A549 (cell line): ENCODE measurements around the gene KRTAP12-1. TPM values are rescaled to one million over a fixed set of nuclear protein-coding genes. Genes with fewer than 3 reads are reported as not detected.

ENCODE experiments used
- ATAC-seq, 2 experiments: fragments of 200-7000 bp in 1 of 2; fragments of >200 bp in 1 of 2; cut with Nextera tagmentation in 1 of 2; cut with Tn5 transposase in 1 of 2; 3 replicates each; pipeline versions ENCODE4 v1.8.0 to v1.9.1; 2018 to 2020; ENCODE audit warnings: mild to moderate bottlenecking in 1 of 2, moderate library complexity in 1 of 2
- CTCF ChIA-PET: fragments of 300-600 bp; sonication (Branson Sonifier 250); formaldehyde crosslinking; extraction: SDS; loops from one replicate; lab custom pipeline; 2021; ENCODE audit warnings: antibody characterized with exemption, inconsistent platforms; lab: Yijun Ruan, JAX
- POLR2A ChIA-PET: fragments of 350-600 bp; formaldehyde crosslinking; extraction: SDS; loops from one replicate; lab custom pipeline; 2021; ENCODE audit warnings: antibody characterized with exemption, inconsistent platforms; lab: Yijun Ruan, JAX
- DNase-seq, 2 experiments: peaks; one replicate each; pipeline versions ENCODE4 v3.0.0 to v3.0.0-alpha.2; 2011 to 2016; ENCODE audit warnings: low read depth in 1 of 2, low spot score in 1 of 2
- FAIRE-seq: peaks from 2 replicates; lab custom pipeline; 2011; peaks lifted over from hg19 to GRCh38; lab: Jason Lieb, UNC
- H3K27ac ChIP-seq, 2 experiments: fragments of >200 bp; sonication (Bioruptor Twin); formaldehyde crosslinking; 3 replicates each; pipeline ENCODE4 v1.5.1; 2016 to 2017
- H3K4me1 ChIP-seq: fragments of >200 bp; sonication (Bioruptor Twin); formaldehyde crosslinking; 3 replicates; pipeline ENCODE4 v1.6.1; 2016
- H3K4me2 ChIP-seq: fragments of >200 bp; sonication (Bioruptor Twin); formaldehyde crosslinking; 3 replicates; pipeline ENCODE4 v1.6.1; 2016
- H3K4me3 ChIP-seq: fragments of >200 bp; sonication (Bioruptor Twin); formaldehyde crosslinking; 3 replicates; pipeline ENCODE4 v1.5.1; 2016
- H3K9me3 ChIP-seq: fragments of >200 bp; sonication (Bioruptor Twin); formaldehyde crosslinking; 3 replicates; pipeline ENCODE4 v1.6.1; 2016
- BHLHE40 ChIP-seq: IDR thresholded peaks from 2 replicates; pipeline ENCODE4 v1.6.1; 2012; ENCODE audit warnings: low read depth, low read length, inconsistent platforms
- CBX2 ChIP-seq: fragments of 200-600 bp; sonication (generic); IDR thresholded peaks from 2 replicates; pipeline ENCODE4 v1.6.1; 2016; ENCODE audit warnings: low read depth, mild to moderate bottlenecking, borderline replicate concordance
- EHMT2 ChIP-seq: fragments of 200-600 bp; sonication (generic); IDR thresholded peaks from 2 replicates; pipeline ENCODE4 v1.6.1; 2016; ENCODE audit warnings: antibody characterized with exemption, low read depth, mild to moderate bottlenecking, moderate library complexity
- FOXS1 ChIP-seq: fragments of 250-450 bp; sonication (Bioruptor Pico); IDR thresholded peaks from 2 replicates; pipeline ENCODE4 v1.5.0; 2020; ENCODE audit warnings: mild to moderate bottlenecking, moderate library complexity
- GATA3 ChIP-seq: IDR thresholded peaks from 2 replicates; pipeline ENCODE4 v1.6.1; 2012; ENCODE audit warnings: borderline replicate concordance
- HOXA7 ChIP-seq: fragments of 250-450 bp; sonication (Bioruptor Pico); IDR thresholded peaks from 2 replicates; pipeline ENCODE4 v1.5.0; 2020; ENCODE audit warnings: mild to moderate bottlenecking, moderate library complexity
- JUN ChIP-seq, 2 experiments: fragments of >200 bp; sonication (Bioruptor Twin); formaldehyde crosslinking; IDR thresholded peaks; 2 replicates in 1 of 2; 3 replicates in 1 of 2; pipeline ENCODE4 v1.6.1; 2016 to 2017
- KDM5A ChIP-seq: fragments of 200-600 bp; sonication (generic); IDR thresholded peaks from 2 replicates; pipeline ENCODE4 v1.6.1; 2016; ENCODE audit warnings: antibody characterized with exemption, mild to moderate bottlenecking
- NPAS2 ChIP-seq: fragments of 250-450 bp; sonication (Bioruptor Pico); IDR thresholded peaks from 2 replicates; pipeline ENCODE4 v1.8.0; 2022; ENCODE audit warnings: mild to moderate bottlenecking, moderate library complexity, borderline replicate concordance
- NR3C1 ChIP-seq: fragments of >200 bp; sonication (Bioruptor Twin); formaldehyde crosslinking; IDR thresholded peaks from 3 replicates; pipeline ENCODE4 v1.6.1; 2017
- RFX5 ChIP-seq: fragments of 450-650 bp; IDR thresholded peaks from 2 replicates; pipeline ENCODE4 v1.7.1; 2014; ENCODE audit warnings: antibody characterized with exemption, mild to moderate bottlenecking, moderate library complexity
- RNF2 ChIP-seq: fragments of 200-600 bp; sonication (generic); IDR thresholded peaks from 2 replicates; pipeline ENCODE4 v1.6.1; 2016; ENCODE audit warnings: low read depth, mild to moderate bottlenecking, antibody characterized with exemption, moderate library complexity, borderline replicate concordance
- SMC3 ChIP-seq: fragments of >200 bp; sonication (Bioruptor Twin); formaldehyde crosslinking; IDR thresholded peaks from 3 replicates; pipeline ENCODE4 v1.6.1; 2018; ENCODE audit warnings: inconsistent platforms
- TP53 ChIP-seq: fragments of 250-450 bp; sonication (Bioruptor Pico); IDR thresholded peaks from 2 replicates; pipeline ENCODE4 v1.5.0; 2021; ENCODE audit warnings: mild to moderate bottlenecking, moderate library complexity
- ZFP36 ChIP-seq: fragments of 450-650 bp; IDR thresholded peaks from 2 replicates; pipeline ENCODE4 v1.6.1; 2014; ENCODE audit warnings: borderline replicate concordance; ENCODE audit not compliant: partially characterized antibody
- WGBS: methylation state at CpG from one replicate; pipeline ENCODE4 v1.1.6; 2017; ENCODE audit errors: missing lambda C conversion rate; 5-methylcytosine and 5-hydroxymethylcytosine counted together
- polyA plus RNA-seq, 4 experiments: library from polyadenylated mRNA; depleted of rRNA in 3 of 4; stranded (reverse); fragments of >200 nt; fragmentation: RNase III in 1 of 4; extraction: RNeasy Plus Mini Kit Qiagen cat#74134 plus additional on column Dnase treatment in 1 of 4; gene quantifications; 2 replicates in 3 of 4; 3 replicates in 1 of 4; pipeline ENCODE4 v1.2.3, GENCODE V29; 2011 to 2017
- TF ChIP-seq, protein P1 (sequence below): fragments of 250-450 bp; sonication (Bioruptor Pico); IDR thresholded peaks from 2 replicates; pipeline ENCODE4 v1.5.0; 2020; ENCODE audit warnings: low read depth, mild to moderate bottlenecking, moderate library complexity
- TF ChIP-seq, protein P2 (sequence below): fragments of >200 bp; sonication (Bioruptor Twin); formaldehyde crosslinking; IDR thresholded peaks from 3 replicates; pipeline ENCODE4 v1.6.1; 2016
- TF ChIP-seq, protein P3 (sequence below): IDR thresholded peaks from 2 replicates; pipeline ENCODE4 v1.6.1; 2012
- TF ChIP-seq, protein P4 (sequence below): fragments of 250-450 bp; sonication (Bioruptor Pico); IDR thresholded peaks from 2 replicates; pipeline ENCODE4 v1.5.0; 2021; ENCODE audit warnings: mild to moderate bottlenecking, moderate library complexity, borderline replicate concordance
- TF ChIP-seq, protein P5 (sequence below): fragments of >200 bp; sonication (Bioruptor Twin); formaldehyde crosslinking; IDR thresholded peaks from 2 replicates; pipeline ENCODE4 v1.6.1; 2016
- TF ChIP-seq, protein P6 (sequence below): IDR thresholded peaks from 2 replicates; pipeline ENCODE4 v1.6.1; 2012
- TF ChIP-seq, protein P7 (sequence below): fragments of 150-350 bp; IDR thresholded peaks from 2 replicates; pipeline ENCODE4 v1.6.1; 2014; ENCODE audit warnings: low read depth, mild to moderate bottlenecking, low read length

KRTAP12-1 gene
- polyA plus RNA-seq, 2 of the 4 experiments (the other 2 are of a cell fraction) = not detected

DNA sequence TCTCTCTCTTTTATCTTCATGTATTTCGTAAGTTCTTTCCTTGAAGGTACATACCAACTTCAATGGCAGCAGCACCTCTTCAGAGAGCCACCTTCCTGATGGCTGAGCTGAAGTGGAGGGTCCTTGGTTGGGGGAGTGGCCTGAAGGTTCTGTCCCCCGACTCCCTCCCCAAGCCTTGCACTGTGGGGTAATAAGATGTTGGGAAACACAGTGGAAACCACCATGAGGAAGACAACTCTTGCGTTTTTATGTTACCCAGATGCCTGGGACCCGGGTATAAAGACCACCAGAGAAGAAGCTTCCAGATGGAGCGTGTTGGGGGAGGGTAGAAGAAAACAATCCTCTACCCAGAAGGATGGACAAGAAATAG lies 23.4 kb downstream of the KRTAP12-1 start:
- Histone ChIP-seq H3K4me2 (no peak overlapping the region), H3K27ac (no peak overlapping the region), H3K9me3 (peaks cover 2% of the 10 kb centered on the region; the same call in 1 of the 3 replicates), H3K4me3 (no peak overlapping the region), H3K4me1 (no peaks in the 10 kb centered on the region)
- TF ChIP-seq FOXS1 (CRISPR knock-in tag) = no peak
- POLR2A ChIA-PET = no interaction called here
- no peak for ATAC-seq
- WGBS = 16% methylated on average over 4 of the region's 5 CpGs
- CTCF ChIA-PET = no interaction called here
- DNase-seq = no peak
- FAIRE-seq = no peak

DNA sequence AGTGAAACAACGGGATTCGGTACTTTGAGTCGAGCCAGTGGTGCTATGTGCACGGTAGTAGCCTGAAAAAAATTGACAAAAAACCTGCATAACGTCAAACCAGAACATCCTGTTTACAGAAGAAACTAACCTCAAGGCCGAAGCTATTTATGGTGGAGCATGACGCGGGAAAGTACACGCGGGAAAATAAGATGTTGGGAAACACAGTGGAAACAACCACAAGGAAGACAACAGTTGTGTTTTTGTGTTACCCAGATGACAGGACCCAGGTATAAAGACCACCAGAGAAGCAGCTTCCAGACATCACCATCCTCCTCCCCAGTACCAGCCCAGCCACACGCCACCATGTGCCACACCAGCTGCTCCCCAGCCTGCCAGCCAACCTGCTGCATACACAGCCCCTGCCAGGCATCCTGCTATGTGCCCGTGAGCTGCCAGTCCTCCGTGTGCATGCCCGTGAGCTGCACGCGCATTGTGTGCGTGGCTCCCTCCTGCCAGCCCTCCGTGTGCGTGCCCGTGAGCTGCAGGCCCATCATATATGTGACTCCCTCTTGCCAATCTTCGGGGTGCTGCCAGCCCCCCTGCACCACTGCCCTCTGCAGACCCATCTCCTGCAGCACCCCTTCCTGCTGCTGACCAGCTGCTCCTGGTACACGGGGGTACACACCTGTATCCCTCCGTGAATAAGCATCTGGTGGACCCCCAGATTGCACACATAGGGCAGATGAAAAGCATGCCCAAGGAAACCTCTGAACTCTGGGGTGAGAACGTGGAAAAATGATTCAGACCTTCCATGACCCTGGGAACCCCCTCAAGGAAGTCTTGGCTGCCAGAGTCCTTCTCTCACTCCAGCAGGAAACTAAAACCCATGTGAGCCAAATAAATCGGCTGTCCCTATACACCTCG lies 24.1 kb downstream of the KRTAP12-1 start, which contains the start of gene KRTAP12-3:
Gene KRTAP12-3, plus strand, starts transcription at position 298 of the 906 bp plus-strand sequence. Its CDS starts 48 bp downstream, at position 346.
- ChIA-PET CTCF (no interaction called here), POLR2A (no interaction called here)
- no peak for DNase-seq
- 52% methylated on average over 25 of the region's 26 CpGs for whole genome bisulfite sequencing
- no peaks in the 10 kb centered on the region for H3K9me3 ChIP-seq
- no peak for ATAC-seq
- no peaks in the 10 kb centered on the region for H3K4me1 ChIP-seq
- TF ChIP-seq RFX5 (no peak), SMC3 (no peak)
- TF ChIP-seq, protein P1, sequence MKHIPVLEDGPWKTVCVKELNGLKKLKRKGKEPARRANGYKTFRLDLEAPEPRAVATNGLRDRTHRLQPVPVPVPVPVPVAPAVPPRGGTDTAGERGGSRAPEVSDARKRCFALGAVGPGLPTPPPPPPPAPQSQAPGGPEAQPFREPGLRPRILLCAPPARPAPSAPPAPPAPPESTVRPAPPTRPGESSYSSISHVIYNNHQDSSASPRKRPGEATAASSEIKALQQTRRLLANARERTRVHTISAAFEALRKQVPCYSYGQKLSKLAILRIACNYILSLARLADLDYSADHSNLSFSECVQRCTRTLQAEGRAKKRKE (CRISPR knock-in tag) = no peak
- FAIRE-seq = no peak
- no peak within 1 kb of the TSS for H3K4me3 ChIP-seq
- no peak within 1 kb of the TSS for H3K4me2 ChIP-seq
- no peak within 1 kb of the TSS for H3K27ac ChIP-seq

DNA sequence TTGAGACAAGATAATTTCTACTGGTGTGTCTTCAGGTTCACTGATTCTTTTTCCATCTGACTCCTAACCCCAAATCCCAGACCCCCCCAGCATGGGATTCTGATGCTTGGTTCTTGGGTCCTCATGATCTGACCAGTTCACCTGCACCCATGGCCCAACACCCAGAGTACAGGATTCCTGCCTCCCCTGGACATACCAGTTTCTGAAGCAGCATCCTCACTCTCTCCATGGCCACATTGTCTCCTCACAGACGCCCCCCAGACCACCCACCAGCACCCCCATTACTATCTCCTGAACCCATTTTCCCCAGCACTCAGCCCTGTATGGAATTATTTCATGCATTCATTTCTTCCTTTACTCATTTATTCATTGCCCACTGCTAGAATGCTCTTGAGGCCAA lies 25.1 kb downstream of the KRTAP12-1 start:
- POLR2A ChIA-PET = no interaction called here
- TF ChIP-seq HOXA7 (CRISPR knock-in tag) (no peak), NR3C1 (no peak), GATA3 (no peak), ZFP36 (no peak), EHMT2 (no peak), CBX2 (no peak), KDM5A (no peak), NPAS2 (CRISPR knock-in tag) (no peak), RNF2 (no peak), BHLHE40 (no peak), RFX5 (no peak), JUN (IDR thresholded peaks at IDR 0.05) (no peak), TP53 (CRISPR knock-in tag) (no peak)
- TF ChIP-seq, protein P2, sequence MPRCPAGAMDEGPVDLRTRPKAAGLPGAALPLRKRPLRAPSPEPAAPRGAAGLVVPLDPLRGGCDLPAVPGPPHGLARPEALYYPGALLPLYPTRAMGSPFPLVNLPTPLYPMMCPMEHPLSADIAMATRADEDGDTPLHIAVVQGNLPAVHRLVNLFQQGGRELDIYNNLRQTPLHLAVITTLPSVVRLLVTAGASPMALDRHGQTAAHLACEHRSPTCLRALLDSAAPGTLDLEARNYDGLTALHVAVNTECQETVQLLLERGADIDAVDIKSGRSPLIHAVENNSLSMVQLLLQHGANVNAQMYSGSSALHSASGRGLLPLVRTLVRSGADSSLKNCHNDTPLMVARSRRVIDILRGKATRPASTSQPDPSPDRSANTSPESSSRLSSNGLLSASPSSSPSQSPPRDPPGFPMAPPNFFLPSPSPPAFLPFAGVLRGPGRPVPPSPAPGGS = no peak
- TF ChIP-seq, protein P3, sequence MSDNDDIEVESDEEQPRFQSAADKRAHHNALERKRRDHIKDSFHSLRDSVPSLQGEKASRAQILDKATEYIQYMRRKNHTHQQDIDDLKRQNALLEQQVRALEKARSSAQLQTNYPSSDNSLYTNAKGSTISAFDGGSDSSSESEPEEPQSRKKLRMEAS = no peak
- TF ChIP-seq, protein P4, sequence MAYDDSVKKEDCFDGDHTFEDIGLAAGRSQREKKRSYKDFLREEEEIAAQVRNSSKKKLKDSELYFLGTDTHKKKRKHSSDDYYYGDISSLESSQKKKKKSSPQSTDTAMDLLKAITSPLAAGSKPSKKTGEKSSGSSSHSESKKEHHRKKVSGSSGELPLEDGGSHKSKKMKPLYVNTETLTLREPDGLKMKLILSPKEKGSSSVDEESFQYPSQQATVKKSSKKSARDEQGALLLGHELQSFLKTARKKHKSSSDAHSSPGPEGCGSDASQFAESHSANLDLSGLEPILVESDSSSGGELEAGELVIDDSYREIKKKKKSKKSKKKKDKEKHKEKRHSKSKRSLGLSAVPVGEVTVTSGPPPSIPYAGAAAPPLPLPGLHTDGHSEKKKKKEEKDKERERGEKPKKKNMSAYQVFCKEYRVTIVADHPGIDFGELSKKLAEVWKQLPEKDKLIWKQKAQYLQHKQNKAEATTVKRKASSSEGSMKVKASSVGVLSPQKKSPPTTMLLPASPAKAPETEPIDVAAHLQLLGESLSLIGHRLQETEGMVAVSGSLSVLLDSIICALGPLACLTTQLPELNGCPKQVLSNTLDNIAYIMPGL = no peak
- TF ChIP-seq, protein P5, sequence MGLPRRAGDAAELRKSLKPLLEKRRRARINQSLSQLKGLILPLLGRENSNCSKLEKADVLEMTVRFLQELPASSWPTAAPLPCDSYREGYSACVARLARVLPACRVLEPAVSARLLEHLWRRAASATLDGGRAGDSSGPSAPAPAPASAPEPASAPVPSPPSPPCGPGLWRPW = no peak
- TF ChIP-seq, protein P6, sequence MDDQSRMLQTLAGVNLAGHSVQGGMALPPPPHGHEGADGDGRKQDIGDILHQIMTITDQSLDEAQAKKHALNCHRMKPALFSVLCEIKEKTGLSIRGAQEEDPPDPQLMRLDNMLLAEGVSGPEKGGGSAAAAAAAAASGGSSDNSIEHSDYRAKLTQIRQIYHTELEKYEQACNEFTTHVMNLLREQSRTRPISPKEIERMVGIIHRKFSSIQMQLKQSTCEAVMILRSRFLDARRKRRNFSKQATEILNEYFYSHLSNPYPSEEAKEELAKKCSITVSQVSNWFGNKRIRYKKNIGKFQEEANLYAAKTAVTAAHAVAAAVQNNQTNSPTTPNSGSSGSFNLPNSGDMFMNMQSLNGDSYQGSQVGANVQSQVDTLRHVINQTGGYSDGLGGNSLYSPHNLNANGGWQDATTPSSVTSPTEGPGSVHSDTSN = no peak
- TF ChIP-seq, protein P7, sequence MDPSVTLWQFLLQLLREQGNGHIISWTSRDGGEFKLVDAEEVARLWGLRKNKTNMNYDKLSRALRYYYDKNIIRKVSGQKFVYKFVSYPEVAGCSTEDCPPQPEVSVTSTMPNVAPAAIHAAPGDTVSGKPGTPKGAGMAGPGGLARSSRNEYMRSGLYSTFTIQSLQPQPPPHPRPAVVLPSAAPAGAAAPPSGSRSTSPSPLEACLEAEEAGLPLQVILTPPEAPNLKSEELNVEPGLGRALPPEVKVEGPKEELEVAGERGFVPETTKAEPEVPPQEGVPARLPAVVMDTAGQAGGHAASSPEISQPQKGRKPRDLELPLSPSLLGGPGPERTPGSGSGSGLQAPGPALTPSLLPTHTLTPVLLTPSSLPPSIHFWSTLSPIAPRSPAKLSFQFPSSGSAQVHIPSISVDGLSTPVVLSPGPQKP = no peak
- TF ChIP-seq, all 56 proteins: peak for 0
- no peak for DNase-seq
- no peaks in the 10 kb centered on the region for H3K4me1 ChIP-seq
- CTCF ChIA-PET = no interaction called here
- no peak for ATAC-seq
- H3K27ac ChIP-seq = no peak overlapping the region
- no peak for FAIRE-seq
- H3K4me2 ChIP-seq = no peak overlapping the region
- no peaks in the 10 kb centered on the region for H3K9me3 ChIP-seq
- no peak overlapping the region for H3K4me3 ChIP-seq
- 11% methylated on average over 1 of the region's 1 CpG for WGBS
